ENCODE results near the gene GCKR.
"Not testable (repeated sequence)": the region's sequence is repeated elsewhere in the genome, so short reads cannot be mapped to it uniquely, and the experiment has no call there.

GCKR gene

DNA sequence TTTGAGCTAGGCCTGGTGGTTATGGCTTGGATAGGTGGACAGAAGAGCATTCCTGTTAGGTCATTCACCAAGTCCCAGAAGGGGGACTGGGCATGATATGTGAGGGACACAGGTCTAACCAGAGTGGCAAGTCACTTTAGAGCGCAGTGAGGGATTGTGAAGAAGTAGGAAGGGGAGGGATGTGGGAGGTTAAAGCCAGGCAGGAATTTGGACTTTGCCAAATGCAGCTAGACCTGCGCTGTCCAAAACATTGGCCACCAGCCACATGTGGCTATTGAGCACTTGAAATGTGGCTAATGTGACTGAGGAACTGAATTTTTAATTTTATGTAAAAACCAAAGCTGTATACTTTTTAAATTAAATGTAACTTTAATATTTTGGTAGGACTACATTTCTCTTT, 23.7 kb downstream of the GCKR start:
- CTCF ChIA-PET = no interaction called here
- POLR2A ChIA-PET = no interaction called here
- no peak for DNase-seq (ENCODE audit: extremely low spot score)
- TF ChIP-seq, protein P1, sequence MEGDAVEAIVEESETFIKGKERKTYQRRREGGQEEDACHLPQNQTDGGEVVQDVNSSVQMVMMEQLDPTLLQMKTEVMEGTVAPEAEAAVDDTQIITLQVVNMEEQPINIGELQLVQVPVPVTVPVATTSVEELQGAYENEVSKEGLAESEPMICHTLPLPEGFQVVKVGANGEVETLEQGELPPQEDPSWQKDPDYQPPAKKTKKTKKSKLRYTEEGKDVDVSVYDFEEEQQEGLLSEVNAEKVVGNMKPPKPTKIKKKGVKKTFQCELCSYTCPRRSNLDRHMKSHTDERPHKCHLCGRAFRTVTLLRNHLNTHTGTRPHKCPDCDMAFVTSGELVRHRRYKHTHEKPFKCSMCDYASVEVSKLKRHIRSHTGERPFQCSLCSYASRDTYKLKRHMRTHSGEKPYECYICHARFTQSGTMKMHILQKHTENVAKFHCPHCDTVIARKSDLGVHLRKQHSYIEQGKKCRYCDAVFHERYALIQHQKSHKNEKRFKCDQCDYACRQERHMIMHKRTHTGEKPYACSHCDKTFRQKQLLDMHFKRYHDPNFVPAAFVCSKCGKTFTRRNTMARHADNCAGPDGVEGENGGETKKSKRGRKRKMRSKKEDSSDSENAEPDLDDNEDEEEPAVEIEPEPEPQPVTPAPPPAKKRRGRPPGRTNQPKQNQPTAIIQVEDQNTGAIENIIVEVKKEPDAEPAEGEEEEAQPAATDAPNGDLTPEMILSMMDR (IDR thresholded peaks at IDR 0.05; ENCODE audit: control extremely low read depth, extremely low read depth, low read depth, missing control alignments) = no peak

DNA sequence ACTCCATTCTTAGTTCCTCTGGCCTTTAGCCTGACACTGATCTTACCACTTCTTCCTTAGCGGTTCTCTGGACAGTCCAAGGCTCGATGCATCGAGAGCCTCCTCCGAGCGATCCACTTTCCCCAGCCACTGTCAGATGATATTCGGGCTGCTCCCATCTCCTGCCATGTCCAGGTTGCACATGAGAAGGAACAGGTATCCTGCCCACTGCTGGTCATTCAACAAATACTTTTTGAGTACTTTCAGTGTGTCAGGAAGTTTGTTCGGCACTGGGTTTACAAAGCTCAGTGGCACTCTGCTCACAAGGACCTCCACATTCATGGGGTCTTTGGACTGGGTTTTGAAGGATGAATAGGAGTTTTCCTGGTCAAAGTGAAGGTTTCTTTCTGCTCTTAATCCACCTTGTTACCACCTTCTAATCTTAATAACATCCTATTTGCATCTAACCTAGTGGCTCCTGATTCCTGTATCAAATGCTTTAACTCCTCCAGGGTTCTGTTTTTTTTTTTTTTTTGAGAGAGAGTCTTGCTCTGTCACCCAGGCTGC, 25.8 kb downstream of the GCKR start:
- TF ChIP-seq, protein P1 (IDR thresholded peaks at IDR 0.05; ENCODE audit: control extremely low read depth, extremely low read depth, low read depth, missing control alignments) = no peak
- no peak for DNase-seq (ENCODE audit: extremely low spot score)
- POLR2A ChIA-PET = no interaction called here
- CTCF ChIA-PET = no interaction called here

DNA sequence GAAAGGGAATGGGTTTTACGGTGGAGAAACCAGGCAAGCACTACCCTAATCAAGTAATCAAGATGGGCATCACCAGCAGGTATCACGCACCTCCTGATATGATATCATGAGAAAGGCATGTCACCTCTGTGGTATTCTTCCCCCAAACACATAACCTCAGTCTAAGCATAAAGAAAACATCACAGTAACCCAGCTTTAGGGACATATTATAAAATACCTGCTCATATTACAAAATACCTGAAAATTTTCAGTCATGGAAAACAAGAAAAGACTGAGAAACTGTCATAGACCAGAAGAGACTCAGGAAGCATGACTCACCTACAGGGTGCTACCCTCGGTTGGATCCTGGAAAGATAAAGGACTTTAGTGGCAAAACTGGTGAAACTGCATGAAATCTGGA, 30.5 kb downstream of the GCKR start:
- no peak for DNase-seq (ENCODE audit: extremely low spot score)
- POLR2A ChIA-PET = no interaction called here
- CTCF ChIA-PET = no interaction called here
- TF ChIP-seq, protein P1 (IDR thresholded peaks at IDR 0.05; ENCODE audit: control extremely low read depth, extremely low read depth, low read depth, missing control alignments) = no peak

DNA sequence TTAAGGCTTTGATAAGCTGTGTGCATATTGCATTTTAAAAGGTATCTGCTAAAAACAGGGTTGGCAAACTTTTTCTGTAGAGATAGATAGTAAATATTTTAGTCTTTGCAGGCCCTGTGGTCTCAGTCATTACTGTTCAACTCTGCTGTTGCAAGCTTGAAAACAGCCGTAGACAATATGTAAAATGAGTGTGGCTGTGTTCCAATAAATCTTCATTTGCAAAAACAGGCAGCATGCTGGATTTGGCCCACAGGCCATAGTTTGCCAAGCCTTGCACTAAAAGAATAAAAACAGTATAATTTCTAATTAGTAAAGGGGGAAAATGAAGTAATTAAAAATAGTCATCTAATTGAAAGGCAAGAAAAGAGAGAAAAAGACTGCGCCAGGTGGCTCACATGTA, 35.3 kb downstream of the GCKR start:
- POLR2A ChIA-PET = no interaction called here
- CTCF ChIA-PET = no interaction called here
- no peak for DNase-seq (ENCODE audit: extremely low spot score)
- TF ChIP-seq, protein P1 (IDR thresholded peaks at IDR 0.05; ENCODE audit: control extremely low read depth, extremely low read depth, low read depth, missing control alignments) = no peak

DNA sequence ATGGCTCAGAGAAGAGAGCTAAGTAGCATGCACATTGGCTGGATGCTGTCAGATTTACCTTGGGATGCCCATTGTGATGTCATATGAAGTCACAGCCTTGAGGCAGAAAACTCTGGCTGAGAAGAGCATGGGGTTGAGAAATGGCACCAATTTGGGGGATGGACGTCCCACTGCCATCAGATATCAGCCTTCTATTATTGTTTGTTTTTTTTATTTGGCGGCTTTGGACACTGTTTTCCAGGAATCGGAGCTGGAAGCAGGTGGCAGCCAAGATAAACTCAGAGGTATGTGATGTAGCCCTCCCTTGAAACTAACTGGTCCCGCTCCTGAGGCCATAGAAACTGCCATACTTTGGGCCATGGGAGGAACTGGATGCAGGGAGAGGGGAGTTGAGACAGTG, 40.6 kb downstream of the GCKR start:
- ChIA-PET POLR2A (no interaction called here), CTCF (interaction anchor here (0.8 kb wide), 1 partner anchor 12 kb away, joined by 3 read pairs; no protein-coding TSS in a partner anchor)
- TF ChIP-seq, protein P1 (IDR thresholded peaks at IDR 0.05; ENCODE audit: control extremely low read depth, extremely low read depth, low read depth, missing control alignments) = no peak
- DNase-seq (ENCODE audit: extremely low spot score) = no peak

DNA sequence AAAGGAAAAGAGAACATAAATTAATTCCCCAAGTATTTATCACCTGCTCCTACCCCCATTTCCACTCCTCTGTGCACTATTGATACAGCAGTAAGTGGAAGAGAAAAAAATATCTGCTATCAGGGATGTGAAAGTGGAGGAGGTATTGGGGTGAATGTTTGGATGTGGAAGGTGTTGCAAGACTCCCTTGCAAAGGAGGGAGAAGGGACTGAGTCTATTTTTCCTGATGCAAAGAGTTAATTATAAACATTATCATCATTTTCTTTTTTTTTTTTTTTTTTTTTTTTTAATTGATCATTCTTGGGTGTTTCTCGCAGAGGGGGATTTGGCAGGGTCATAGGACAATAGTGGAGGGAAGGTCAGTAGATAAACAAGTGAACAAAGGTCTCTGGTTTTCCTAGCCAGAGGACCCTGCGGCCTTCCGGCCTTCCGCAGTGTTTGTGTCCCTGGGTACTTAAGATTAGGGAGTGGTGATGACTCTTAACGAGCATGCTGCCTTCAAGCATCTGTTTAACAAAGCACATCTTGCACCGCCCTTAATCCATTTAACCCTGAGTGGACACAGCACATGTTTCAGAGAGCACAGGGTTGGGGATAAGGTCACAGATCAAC, 42.3 kb downstream of the GCKR start:
- CTCF ChIA-PET; DNase-seq (ENCODE audit: extremely low spot score); POLR2A ChIA-PET: not testable (repeated sequence)

DNA sequence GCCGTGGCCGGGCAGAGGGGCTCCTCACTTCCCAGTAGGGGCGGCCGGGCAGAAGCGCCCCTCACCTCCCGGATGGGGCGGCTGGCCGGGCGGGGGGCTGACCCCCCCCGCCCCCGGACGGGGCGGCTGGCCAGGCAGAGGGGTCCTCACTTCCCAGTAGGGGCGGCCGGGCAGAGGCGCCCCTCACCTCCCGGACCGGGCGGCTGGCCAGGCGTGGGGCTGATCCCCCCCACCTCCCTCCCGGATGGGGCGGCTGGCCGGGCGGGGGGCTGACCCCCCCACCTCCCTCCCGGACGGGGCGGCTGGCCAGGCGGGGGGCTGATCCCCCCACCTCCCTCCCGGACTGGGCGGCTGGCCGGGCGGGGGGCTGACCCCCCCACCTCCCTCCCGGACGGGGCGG, 43.0 kb downstream of the GCKR start:
- DNase-seq (ENCODE audit: extremely low spot score); CTCF ChIA-PET; POLR2A ChIA-PET: not testable (repeated sequence)
